ENCODE results near the gene CASP10. TPM values are rescaled to one million over a fixed set of nuclear protein-coding genes. Genes with fewer than 3 reads are reported as not detected.

The CASP10 gene
- polyA plus RNA-seq, 1 of the 3 experiments (the other 2 are of a cell fraction): 0.12 TPM

DNA sequence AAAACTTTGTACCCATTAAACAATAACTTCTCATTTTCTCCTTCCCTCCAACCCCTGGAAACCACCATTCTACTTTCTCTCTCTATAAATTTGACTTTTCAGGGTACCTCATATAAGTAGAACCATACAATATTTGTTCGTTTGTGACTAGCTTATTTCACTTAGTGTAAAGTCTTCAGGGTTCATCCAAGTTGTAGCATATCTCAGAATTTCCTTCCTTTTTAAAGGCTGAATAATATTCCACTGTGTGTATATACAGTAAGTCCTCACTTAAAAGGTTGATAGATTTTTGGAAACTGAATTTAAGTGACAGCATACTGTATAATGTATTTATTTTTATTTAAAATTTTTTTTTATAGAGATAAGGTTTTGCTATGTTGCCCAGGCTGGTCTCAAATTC, 13.9 kb downstream of the CASP10 start:
- WGBS (ENCODE audit: low lambda C conversion rate): 38% methylated on average over 1 of the region's 1 CpG
- ChIA-PET POLR2A (no interaction called here), CTCF (interaction anchor here (2.6 kb wide), 1 partner anchor 19 kb away, joined by 8 read pairs; no protein-coding TSS in a partner anchor)

DNA sequence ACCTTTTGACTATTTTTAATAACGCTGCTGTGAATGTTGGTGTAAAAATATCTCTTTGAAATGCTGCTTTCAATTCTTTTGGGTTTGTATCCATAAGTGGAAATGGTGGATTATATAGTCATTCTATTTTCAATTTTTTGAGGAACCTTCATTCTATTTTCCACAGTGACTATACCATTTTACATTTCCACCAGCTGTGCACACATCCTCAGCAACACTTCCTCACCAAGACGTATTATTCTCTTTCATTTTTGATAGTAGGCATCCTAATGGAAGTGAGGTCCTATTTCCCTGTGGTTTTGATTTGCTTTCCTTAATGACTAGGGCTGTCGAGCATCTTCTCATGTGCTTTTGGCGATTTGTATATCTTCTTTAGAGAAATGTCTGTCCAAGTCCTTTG, 14.8 kb downstream of the CASP10 start:
- Histone ChIP-seq H3K27me3 (ENCODE audit: insufficient read depth) (no peaks in the 10 kb centered on the region), H2AFZ (ENCODE audit: low read depth) (no peak overlapping the region), H4K20me1 (ENCODE audit: insufficient read depth) (no peaks in the 10 kb centered on the region), H3K9me3 (no peaks in the 10 kb centered on the region), H3K4me1 (ENCODE audit: control insufficient read depth in 1 of 2, insufficient read depth in 2 of 2, low read depth in 1 of 2, low read length in 1 of 2) (peaks cover 0 to 3% of the 10 kb centered on the region in 2 experiments; a peak in 2 of 4 replicates), H3K4me3 (ENCODE audit: low read depth in 2 of 2, low read length in 1 of 2) (no peak overlapping the region), H3K36me3 (replicated peaks in 1 of 2; ENCODE audit: control insufficient read depth in 1 of 2, insufficient read depth in 2 of 2, low read length in 1 of 2) (no peaks in the 10 kb centered on the region), H3K9me2 (no peaks in the 10 kb centered on the region), H3K9ac (no peak overlapping the region), H3F3A (replicated peaks; ENCODE audit: insufficient read depth) (no peaks in the 10 kb centered on the region), H3K79me2 (ENCODE audit: insufficient read depth) (no peaks in the 10 kb centered on the region), H3K4me2 (no peak overlapping the region), H3K27ac (ENCODE audit: low read depth in 2 of 2, low read length in 1 of 2) (no peak overlapping the region)
- ChIA-PET POLR2A (no interaction called here), CTCF (interaction anchor here (2.6 kb wide), 1 partner anchor 20 kb away, joined by 8 read pairs; no protein-coding TSS in a partner anchor)
- TF ChIP-seq, protein P1, sequence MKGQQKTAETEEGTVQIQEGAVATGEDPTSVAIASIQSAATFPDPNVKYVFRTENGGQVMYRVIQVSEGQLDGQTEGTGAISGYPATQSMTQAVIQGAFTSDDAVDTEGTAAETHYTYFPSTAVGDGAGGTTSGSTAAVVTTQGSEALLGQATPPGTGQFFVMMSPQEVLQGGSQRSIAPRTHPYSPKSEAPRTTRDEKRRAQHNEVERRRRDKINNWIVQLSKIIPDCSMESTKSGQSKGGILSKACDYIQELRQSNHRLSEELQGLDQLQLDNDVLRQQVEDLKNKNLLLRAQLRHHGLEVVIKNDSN (IDR thresholded peaks at IDR 0.05; ENCODE audit: borderline replicate concordance, low read depth): no peak
- TF ChIP-seq, protein P2, sequence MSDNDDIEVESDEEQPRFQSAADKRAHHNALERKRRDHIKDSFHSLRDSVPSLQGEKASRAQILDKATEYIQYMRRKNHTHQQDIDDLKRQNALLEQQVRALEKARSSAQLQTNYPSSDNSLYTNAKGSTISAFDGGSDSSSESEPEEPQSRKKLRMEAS (IDR thresholded peaks at IDR 0.05; ENCODE audit: low read depth): no peak
- no peak for TF ChIP-seq EP300 (IDR thresholded peaks at IDR 0.05; ENCODE audit: borderline replicate concordance in 1 of 2, low read depth in 1 of 2, low read length in 1 of 2)
- no peak for TF ChIP-seq MXI1 (IDR thresholded peaks at IDR 0.05; ENCODE audit: low read depth, low read length)
- TF ChIP-seq FOSL2 (IDR thresholded peaks at IDR 0.05; ENCODE audit: borderline replicate concordance, low read depth): no peak
- TF ChIP-seq, protein P3, sequence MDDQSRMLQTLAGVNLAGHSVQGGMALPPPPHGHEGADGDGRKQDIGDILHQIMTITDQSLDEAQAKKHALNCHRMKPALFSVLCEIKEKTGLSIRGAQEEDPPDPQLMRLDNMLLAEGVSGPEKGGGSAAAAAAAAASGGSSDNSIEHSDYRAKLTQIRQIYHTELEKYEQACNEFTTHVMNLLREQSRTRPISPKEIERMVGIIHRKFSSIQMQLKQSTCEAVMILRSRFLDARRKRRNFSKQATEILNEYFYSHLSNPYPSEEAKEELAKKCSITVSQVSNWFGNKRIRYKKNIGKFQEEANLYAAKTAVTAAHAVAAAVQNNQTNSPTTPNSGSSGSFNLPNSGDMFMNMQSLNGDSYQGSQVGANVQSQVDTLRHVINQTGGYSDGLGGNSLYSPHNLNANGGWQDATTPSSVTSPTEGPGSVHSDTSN (IDR thresholded peaks at IDR 0.05): no peak
- TF ChIP-seq TAF1 (IDR thresholded peaks at IDR 0.05; ENCODE audit: borderline replicate concordance, low read depth, low read length): no peak
- 88% methylated on average over 4 of the region's 4 CpGs for WGBS (ENCODE audit: low lambda C conversion rate)
- DNase-seq: no peak

More for the DNA sequence above, 13.9 kb downstream of the CASP10 start:
- TF ChIP-seq RCOR1 (IDR thresholded peaks at IDR 0.05; ENCODE audit: low read length) (no peak), FOXJ3 (CRISPR knock-in tag; IDR thresholded peaks at IDR 0.05) (no peak), TAF1 (IDR thresholded peaks at IDR 0.05; ENCODE audit: borderline replicate concordance, low read depth, low read length) (no peak), EP300 (IDR thresholded peaks at IDR 0.05; ENCODE audit: borderline replicate concordance in 1 of 2, low read depth in 1 of 2, low read length in 1 of 2) (no peak), MXI1 (IDR thresholded peaks at IDR 0.05; ENCODE audit: low read depth, low read length) (no peak), TCF12 (IDR thresholded peaks at IDR 0.05) (no peak), TEAD4 (IDR thresholded peaks at IDR 0.05; ENCODE audit: borderline replicate concordance, insufficient read depth) (no peak)
- TF ChIP-seq, protein P4, sequence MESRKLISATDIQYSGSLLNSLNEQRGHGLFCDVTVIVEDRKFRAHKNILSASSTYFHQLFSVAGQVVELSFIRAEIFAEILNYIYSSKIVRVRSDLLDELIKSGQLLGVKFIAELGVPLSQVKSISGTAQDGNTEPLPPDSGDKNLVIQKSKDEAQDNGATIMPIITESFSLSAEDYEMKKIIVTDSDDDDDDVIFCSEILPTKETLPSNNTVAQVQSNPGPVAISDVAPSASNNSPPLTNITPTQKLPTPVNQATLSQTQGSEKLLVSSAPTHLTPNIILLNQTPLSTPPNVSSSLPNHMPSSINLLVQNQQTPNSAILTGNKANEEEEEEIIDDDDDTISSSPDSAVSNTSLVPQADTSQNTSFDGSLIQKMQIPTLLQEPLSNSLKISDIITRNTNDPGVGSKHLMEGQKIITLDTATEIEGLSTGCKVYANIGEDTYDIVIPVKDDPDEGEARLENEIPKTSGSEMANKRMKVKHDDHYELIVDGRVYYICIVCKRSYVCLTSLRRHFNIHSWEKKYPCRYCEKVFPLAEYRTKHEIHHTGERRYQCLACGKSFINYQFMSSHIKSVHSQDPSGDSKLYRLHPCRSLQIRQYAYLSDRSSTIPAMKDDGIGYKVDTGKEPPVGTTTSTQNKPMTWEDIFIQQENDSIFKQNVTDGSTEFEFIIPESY (IDR thresholded peaks at IDR 0.05; ENCODE audit: borderline replicate concordance, low read depth): no peak
- TF ChIP-seq, protein P1 (IDR thresholded peaks at IDR 0.05; ENCODE audit: borderline replicate concordance, low read depth): no peak
- TF ChIP-seq, protein P5, sequence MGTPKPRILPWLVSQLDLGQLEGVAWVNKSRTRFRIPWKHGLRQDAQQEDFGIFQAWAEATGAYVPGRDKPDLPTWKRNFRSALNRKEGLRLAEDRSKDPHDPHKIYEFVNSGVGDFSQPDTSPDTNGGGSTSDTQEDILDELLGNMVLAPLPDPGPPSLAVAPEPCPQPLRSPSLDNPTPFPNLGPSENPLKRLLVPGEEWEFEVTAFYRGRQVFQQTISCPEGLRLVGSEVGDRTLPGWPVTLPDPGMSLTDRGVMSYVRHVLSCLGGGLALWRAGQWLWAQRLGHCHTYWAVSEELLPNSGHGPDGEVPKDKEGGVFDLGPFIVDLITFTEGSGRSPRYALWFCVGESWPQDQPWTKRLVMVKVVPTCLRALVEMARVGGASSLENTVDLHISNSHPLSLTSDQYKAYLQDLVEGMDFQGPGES (IDR thresholded peaks at IDR 0.05; ENCODE audit: low read depth, low read length): no peak
- TF ChIP-seq, protein P2 (IDR thresholded peaks at IDR 0.05; ENCODE audit: low read depth): no peak
- peaks cover 0 to 3% of the 10 kb centered on the region in 2 experiments; a peak in 2 of 4 replicates for H3K4me1 ChIP-seq (ENCODE audit: control insufficient read depth in 1 of 2, insufficient read depth in 2 of 2, low read depth in 1 of 2, low read length in 1 of 2)
- no peaks in the 10 kb centered on the region for H3K9me3 ChIP-seq
- no peaks in the 10 kb centered on the region for H3F3A ChIP-seq (replicated peaks; ENCODE audit: insufficient read depth)
- H3K9me2 ChIP-seq: no peaks in the 10 kb centered on the region
- H3K27me3 ChIP-seq (ENCODE audit: insufficient read depth): no peaks in the 10 kb centered on the region
- H3K9ac ChIP-seq: no peak overlapping the region
- no peaks in the 10 kb centered on the region for H3K79me2 ChIP-seq (ENCODE audit: insufficient read depth)
- DNase-seq: no peak
- H3K4me3 ChIP-seq (ENCODE audit: low read depth in 2 of 2, low read length in 1 of 2): no peak overlapping the region
- no peaks in the 10 kb centered on the region for H4K20me1 ChIP-seq (ENCODE audit: insufficient read depth)
- no peak overlapping the region for H3K4me2 ChIP-seq
- no peak overlapping the region for H2AFZ ChIP-seq (ENCODE audit: low read depth)
- no peaks in the 10 kb centered on the region for H3K36me3 ChIP-seq (replicated peaks in 1 of 2; ENCODE audit: control insufficient read depth in 1 of 2, insufficient read depth in 2 of 2, low read length in 1 of 2)
- H3K27ac ChIP-seq (ENCODE audit: low read depth in 2 of 2, low read length in 1 of 2): no peak overlapping the region

Measured in SK-N-SH (cell line).